PC-9 (cell line): ENCODE data around the gene PEA15. TPM values are rescaled to one million over a fixed set of nuclear protein-coding genes. Genes with fewer than 3 reads are reported as not detected.

ENCODE experiments used
- BruUV-seq: library from RNA; stranded (reverse); fragments of 400-500 nt; replicated peaks from 2 replicates; lab custom pipeline; 2021; lab: Mats Ljungman, UMichigan
- CTCF ChIA-PET: fragments of 300-600 bp; sonication (Branson Sonifier 250); formaldehyde crosslinking; loops from one replicate; lab custom pipeline; 2022; ENCODE audit warnings: antibody characterized with exemption; lab: Charles Lee
- POLR2A ChIA-PET: fragments of 300-600 bp; sonication (Branson Sonifier 250); formaldehyde crosslinking; loops from one replicate; lab custom pipeline; 2022; ENCODE audit warnings: antibody characterized with exemption; ENCODE audit not compliant: unreplicated experiment; lab: Charles Lee
- DNase-seq, 2 experiments: peaks; one replicate each; pipeline versions ENCODE4 v3.0.0 to v3.0.0-alpha.2; 2015 to 2022; ENCODE audit warnings: mixed read lengths in 1 of 2
- H2AFZ ChIP-seq: fragments of 200-600 bp; sonication (generic); 2 replicates; pipeline ENCODE4 v1.8.1; 2017; ENCODE audit warnings: antibody characterized with exemption
- H3F3A ChIP-seq: fragments of 200-600 bp; sonication (generic); 2 replicates; pipeline ENCODE4 v1.8.1; 2017; ENCODE audit warnings: antibody characterized with exemption, mild to moderate bottlenecking, low read depth; ENCODE audit not compliant: insufficient read depth
- H3K27ac ChIP-seq: fragments of 200-600 bp; sonication (generic); 2 replicates; pipeline ENCODE4 v1.6.1; 2016; ENCODE audit warnings: mixed run types
- H3K27me3 ChIP-seq: fragments of 200-600 bp; sonication (generic); 2 replicates; pipeline ENCODE4 v1.6.1; 2016; ENCODE audit warnings: low read depth, mixed run types; ENCODE audit not compliant: insufficient read depth
- H3K36me3 ChIP-seq: fragments of 200-600 bp; sonication (generic); 2 replicates; pipeline ENCODE4 v1.6.1; 2016; ENCODE audit warnings: low read depth, mixed run types
- H3K4me1 ChIP-seq: fragments of 200-600 bp; sonication (generic); replicated peaks from 2 replicates; pipeline ENCODE4 v1.6.1; 2016; ENCODE audit warnings: mixed run types; ENCODE audit not compliant: insufficient read depth
- H3K4me2 ChIP-seq: fragments of 200-600 bp; sonication (generic); 2 replicates; pipeline ENCODE4 v1.6.1; 2017; ENCODE audit warnings: mixed run types
- H3K4me3 ChIP-seq: fragments of 200-600 bp; sonication (generic); 2 replicates; pipeline ENCODE4 v1.6.1; 2016; ENCODE audit warnings: mixed run types
- H3K79me2 ChIP-seq: fragments of 200-600 bp; sonication (generic); 2 replicates; pipeline ENCODE4 v1.6.1; 2017; ENCODE audit warnings: low read depth, mixed run types
- H3K9me2 ChIP-seq: fragments of 200-600 bp; sonication (generic); 2 replicates; pipeline ENCODE4 v1.8.1; 2017; ENCODE audit warnings: mild to moderate bottlenecking; ENCODE audit not compliant: insufficient read depth
- H3K9me3 ChIP-seq: fragments of 200-600 bp; sonication (generic); 2 replicates; pipeline ENCODE4 v1.8.1; 2016; ENCODE audit warnings: low read depth; ENCODE audit not compliant: insufficient read depth
- H4K20me1 ChIP-seq: fragments of 200-600 bp; sonication (generic); 2 replicates; pipeline ENCODE4 v1.8.1; 2017; ENCODE audit not compliant: insufficient read depth
- EZH2 ChIP-seq: fragments of 200-600 bp; sonication (generic); IDR thresholded peaks from 2 replicates; pipeline ENCODE4 v1.8.0; 2017; ENCODE audit warnings: antibody characterized with exemption, low read depth
- intact Hi-C: fragments of 100-400 bp; cut with micrococcal nuclease; formaldehyde crosslinking; loops from one replicate; pipeline ENCODE4 v1.10.0; 2022; ENCODE audit not compliant: unreplicated experiment
- total RNA-seq: library from RNA; stranded (reverse); gene quantifications from 2 replicates; pipeline ENCODE4 v1.2.3, GENCODE V29; 2021
- TF ChIP-seq, protein P1 (sequence below): fragments of 200-600 bp; sonication (generic); conservative IDR thresholded peaks from 2 replicates; pipeline ENCODE4 v1.6.1; 2017; ENCODE audit warnings: mixed run types, antibody characterized with exemption, mild to moderate bottlenecking, moderate library complexity

The PEA15 gene
- total RNA-seq, 1 experiment from 2014 or later = 139 TPM

DNA sequence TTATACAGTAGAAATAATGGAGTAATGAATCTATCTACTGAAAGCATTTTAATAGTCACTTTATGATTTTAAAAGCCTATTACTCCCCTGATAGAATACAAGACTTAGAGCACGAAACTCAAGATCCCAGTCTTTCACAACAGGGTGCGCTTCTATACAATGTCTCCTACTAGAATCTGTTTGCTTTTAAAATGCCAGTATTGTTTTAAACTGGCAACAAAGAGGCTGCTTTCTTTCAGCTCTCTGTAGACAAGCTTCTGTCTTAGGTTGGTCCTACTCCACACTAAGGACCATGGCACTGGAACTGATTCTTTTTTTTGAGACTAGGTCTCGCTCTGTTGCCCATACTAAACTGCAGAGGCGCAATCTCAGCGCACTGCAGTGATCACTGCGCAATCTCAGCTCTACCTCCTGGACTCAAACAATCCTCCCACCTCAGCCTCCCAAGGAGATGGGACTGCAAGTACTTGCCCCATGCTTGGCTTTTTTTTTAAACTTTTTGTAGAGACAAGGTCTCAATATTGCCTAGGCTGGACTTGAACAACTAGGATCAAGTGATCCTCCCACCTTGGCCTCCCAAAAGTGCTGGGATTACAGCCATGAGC is 52.3 kb downstream of the PEA15 start:
- Histone ChIP-seq H3K27ac (0 out of 2 replicates have a peak overlapping the region, but pooled peaks have one; percentile 0), H2AFZ (no peak overlapping the region), H3K36me3 (peaks cover 5% of the 10 kb centered on the region; the same call in 1 of the 2 replicates), H3K79me2 (peaks cover 74% of the 10 kb centered on the region), H3K9me3 (no peaks in the 10 kb centered on the region), H3K9me2 (no peaks in the 10 kb centered on the region), H3K27me3 (no peaks in the 10 kb centered on the region), H3K4me2 (peak overlapping the region; percentile 17), H3F3A (peaks cover 36% of the 10 kb centered on the region), H3K4me3 (no peak overlapping the region), H4K20me1 (peaks cover 36% of the 10 kb centered on the region), H3K4me1 (peaks cover 34% of the 10 kb centered on the region)
- CTCF ChIA-PET = no interaction called here
- POLR2A ChIA-PET = no interaction called here
- no peak for DNase-seq
- BruUV-seq = no TSS peak
- TF ChIP-seq, protein P1, sequence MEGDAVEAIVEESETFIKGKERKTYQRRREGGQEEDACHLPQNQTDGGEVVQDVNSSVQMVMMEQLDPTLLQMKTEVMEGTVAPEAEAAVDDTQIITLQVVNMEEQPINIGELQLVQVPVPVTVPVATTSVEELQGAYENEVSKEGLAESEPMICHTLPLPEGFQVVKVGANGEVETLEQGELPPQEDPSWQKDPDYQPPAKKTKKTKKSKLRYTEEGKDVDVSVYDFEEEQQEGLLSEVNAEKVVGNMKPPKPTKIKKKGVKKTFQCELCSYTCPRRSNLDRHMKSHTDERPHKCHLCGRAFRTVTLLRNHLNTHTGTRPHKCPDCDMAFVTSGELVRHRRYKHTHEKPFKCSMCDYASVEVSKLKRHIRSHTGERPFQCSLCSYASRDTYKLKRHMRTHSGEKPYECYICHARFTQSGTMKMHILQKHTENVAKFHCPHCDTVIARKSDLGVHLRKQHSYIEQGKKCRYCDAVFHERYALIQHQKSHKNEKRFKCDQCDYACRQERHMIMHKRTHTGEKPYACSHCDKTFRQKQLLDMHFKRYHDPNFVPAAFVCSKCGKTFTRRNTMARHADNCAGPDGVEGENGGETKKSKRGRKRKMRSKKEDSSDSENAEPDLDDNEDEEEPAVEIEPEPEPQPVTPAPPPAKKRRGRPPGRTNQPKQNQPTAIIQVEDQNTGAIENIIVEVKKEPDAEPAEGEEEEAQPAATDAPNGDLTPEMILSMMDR = no peak
- no peak for TF ChIP-seq EZH2
- intact Hi-C loops = no loop called here

DNA sequence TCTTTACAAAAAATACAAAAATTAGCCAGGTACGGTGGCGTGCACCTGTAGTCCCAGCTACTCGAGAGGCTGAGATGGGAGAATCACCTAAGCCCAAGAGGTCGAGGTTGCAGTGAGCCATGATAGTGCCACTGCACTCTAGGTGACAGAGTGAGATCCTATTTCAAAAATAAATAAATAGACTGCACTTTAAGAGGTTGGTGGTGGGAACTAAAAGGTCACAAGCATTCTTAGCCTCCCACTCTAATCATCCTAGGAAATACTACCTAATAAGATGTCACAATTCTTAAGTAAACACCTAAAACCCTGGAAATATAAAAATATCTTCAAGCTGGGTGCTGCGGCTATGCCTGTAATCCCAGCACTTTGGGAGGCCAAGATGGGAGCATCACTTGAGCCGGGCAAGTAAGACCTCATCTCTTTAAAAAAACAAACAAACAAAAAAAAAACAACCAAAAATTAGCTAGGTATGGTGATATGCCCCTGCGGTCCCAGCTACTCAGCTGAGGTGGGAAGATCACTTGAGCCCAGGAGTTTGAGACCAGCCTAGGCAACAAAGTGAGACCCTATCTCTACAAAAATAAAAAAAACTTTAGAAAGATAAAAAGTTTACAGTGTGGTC is 53.1 kb downstream of the PEA15 start:
- CTCF ChIA-PET = no interaction called here
- BruUV-seq = no TSS peak
- no peak overlapping the region for H3K27ac ChIP-seq
- no peak overlapping the region for H3K4me2 ChIP-seq
- H3K4me3 ChIP-seq = no peak overlapping the region
- peaks cover 74% of the 10 kb centered on the region for H3K79me2 ChIP-seq
- POLR2A ChIA-PET = no interaction called here
- peaks cover 5% of the 10 kb centered on the region; the same call in 1 of the 2 replicates for H3K36me3 ChIP-seq
- H4K20me1 ChIP-seq = peaks cover 36% of the 10 kb centered on the region
- H3K4me1 ChIP-seq = peaks cover 38% of the 10 kb centered on the region
- no peaks in the 10 kb centered on the region for H3K9me3 ChIP-seq
- no peaks in the 10 kb centered on the region for H3K27me3 ChIP-seq
- no peak for DNase-seq
- no peak for TF ChIP-seq EZH2
- TF ChIP-seq, protein P1 = no peak
- H3K9me2 ChIP-seq = no peaks in the 10 kb centered on the region
- no peak overlapping the region for H2AFZ ChIP-seq
- peaks cover 38% of the 10 kb centered on the region for H3F3A ChIP-seq
- intact Hi-C loops = no loop called here

DNA sequence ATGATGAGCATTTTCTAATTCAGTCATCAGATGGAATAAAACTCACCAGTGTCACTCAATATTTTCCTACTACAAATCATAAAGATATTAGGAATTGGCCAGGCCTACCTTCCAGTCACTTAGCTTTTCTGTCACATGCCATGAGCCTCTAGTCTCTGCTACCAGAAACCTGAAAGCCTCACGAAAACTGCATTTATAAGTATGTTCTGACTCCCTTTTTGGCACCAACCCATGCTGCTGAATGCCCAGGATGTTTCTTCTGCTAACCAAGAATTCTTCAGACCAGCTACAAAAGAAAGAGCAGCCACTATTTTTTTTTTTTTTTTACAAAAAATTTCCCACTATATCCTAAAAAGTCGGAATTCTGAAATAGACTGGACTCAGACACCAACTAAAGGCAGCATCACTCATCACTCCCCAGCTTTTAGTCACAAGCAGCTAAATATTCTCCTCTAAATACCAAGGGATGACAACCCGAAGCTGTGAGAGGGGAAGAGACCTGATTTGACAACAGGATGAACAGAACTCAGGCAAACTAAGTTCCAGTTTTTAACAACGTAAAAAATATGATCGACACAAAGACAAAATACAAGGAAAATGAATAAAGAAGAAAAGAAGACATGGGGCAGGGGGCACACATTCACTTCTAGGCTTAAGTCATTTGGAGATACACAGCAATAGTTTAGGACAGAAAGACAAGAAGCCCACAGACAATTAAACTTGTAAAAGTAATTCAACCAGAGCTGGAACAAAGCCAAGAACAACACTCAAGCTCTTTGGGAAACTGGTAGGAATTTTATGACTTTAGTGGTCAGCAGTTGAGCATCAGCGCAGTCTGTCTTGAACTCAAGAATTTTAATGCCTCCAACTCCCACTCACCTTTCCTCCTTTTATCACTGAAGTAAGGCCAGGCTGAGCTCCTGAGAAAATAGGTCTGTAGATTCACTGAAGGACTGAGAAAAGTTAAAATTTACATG is 55.5 kb downstream of the PEA15 start:
- H3K4me3 ChIP-seq = peak overlapping the region; percentile 82
- ChIA-PET CTCF (interaction anchor here (0.8 kb wide), 1 partner anchor 31 kb away, joined by 3 read pairs; no protein-coding TSS in a partner anchor), POLR2A (interaction anchor here (0.6 kb wide), 2 partner anchors 51 to 444 kb away, joined by 6 to 8 read pairs; no protein-coding TSS in a partner anchor)
- H3K36me3 ChIP-seq = peaks cover 5% of the 10 kb centered on the region; the same call in 1 of the 2 replicates
- peak in 1 of 2 experiments; percentile 49 for DNase-seq
- H3K27ac ChIP-seq = peak overlapping the region; percentile 84
- H3K9me2 ChIP-seq = no peaks in the 10 kb centered on the region
- H3K79me2 ChIP-seq = peaks cover 64% of the 10 kb centered on the region
- peaks cover 36% of the 10 kb centered on the region for H4K20me1 ChIP-seq
- no peak for TF ChIP-seq EZH2
- TF ChIP-seq, protein P1 = no peak
- peak overlapping the region; percentile 99 for H3K4me2 ChIP-seq
- peaks cover 38% of the 10 kb centered on the region for H3F3A ChIP-seq
- intact Hi-C loops = no loop called here
- no TSS peak for BruUV-seq
- H3K4me1 ChIP-seq = peaks cover 42% of the 10 kb centered on the region
- H3K27me3 ChIP-seq = no peaks in the 10 kb centered on the region
- no peaks in the 10 kb centered on the region for H3K9me3 ChIP-seq
- H2AFZ ChIP-seq = no peak overlapping the region
